ENCODE data around the gene MLC1. TPM values are rescaled to one million over a fixed set of nuclear protein-coding genes. Genes with fewer than 3 reads are reported as not detected.

The MLC1 gene
- total and polyA plus RNA-seq, 2 donors (not counting 1 experiment from before 2014, with no cell fraction given): 0.34 TPM; not detected in 1

DNA sequence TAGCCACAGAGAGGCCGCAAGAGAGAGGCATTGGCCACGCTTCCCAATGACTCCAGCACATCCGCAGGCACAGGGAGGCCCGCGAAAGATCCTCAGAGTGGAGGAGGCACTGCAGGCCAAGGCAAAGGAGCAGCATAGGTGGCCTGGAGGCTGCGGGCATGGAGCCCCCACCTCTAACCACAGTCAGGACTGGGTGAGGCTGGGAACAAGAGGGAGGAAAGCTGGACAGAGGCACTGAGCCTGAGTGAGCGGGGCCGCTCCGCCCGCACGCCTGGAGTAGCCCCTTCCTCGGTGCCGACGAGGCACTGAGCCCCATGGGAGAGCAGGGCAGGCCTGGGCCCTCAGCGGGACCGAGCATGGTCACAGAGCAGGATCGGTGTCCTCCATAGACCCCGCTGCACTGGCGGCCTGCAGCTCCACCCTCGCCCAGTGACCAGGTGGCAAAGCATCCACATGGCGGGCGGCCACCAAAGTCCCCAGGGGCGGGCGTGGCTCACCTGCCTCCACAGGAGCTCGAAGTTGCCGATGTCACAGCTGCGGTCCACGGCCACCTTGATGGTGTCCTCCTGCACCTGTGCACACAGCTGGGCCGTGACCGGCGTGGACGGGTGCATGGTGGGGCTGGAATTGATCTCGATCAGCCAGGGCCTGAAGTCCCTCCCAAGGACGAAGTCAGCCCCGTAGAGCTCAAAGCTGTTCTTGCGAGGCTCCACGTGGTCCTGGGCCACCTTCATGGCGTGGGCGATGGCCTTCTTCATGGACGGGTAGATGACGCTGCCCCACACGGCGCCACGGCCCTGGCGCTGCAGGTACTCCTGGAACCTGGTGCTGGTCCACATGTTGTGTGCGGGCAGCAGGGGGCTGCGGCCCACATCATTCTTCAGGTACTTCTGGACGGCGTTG is 53.8 kb downstream of the MLC1 start:
- Mint-ChIP-seq H3K4me3 (no peak overlapping the region), H3K27me3 (peaks cover 7% of the 10 kb centered on the region), H3K27ac (no peak overlapping the region), H3K4me1 (peaks cover 16% of the 10 kb centered on the region), H3K9me3 (ENCODE audit: insufficient read depth) (no peaks in the 10 kb centered on the region)
- H3K9me3 ChIP-seq (ENCODE audit: control extremely low read depth in 1 of 3, control insufficient read depth in 2 of 3, insufficient read depth in 1 of 3, low read length in 2 of 3): no peaks in the 10 kb centered on the region
- no peak overlapping the region for H3K9ac ChIP-seq (ENCODE audit: low read length)
- peaks cover 0 to 13% (median 6%) of the 10 kb centered on the region in 4 experiments for H3K27me3 ChIP-seq (replicated peaks in 1 of 4; ENCODE audit: control extremely low read depth in 1 of 4, control insufficient read depth in 3 of 4, insufficient read depth in 4 of 4, low read length in 3 of 4)
- TF ChIP-seq EZH2 (IDR thresholded peaks at IDR 0.05; ENCODE audit: borderline replicate concordance, insufficient read depth, low read depth, low read length, poor library complexity, severe bottlenecking): no peak
- TF ChIP-seq CTCF (IDR thresholded peaks at IDR 0.05): no peak
- DNase-seq (no peak), ATAC-seq (ENCODE audit: low read depth) (no peak)
- ChIA-PET CTCF (interaction anchor here (0.5 to 3.4 kb wide), 18 partner anchors 14 to 264 kb away, joined by 3 to 127 read pairs (median 5); no protein-coding TSS in a partner anchor), POLR2A (interaction anchor here (1.4 to 2.8 kb wide), 2 partner anchors 38 to 101 kb away, joined by 5 to 20 read pairs; no protein-coding TSS in a partner anchor)
- no peak overlapping the region for H3K4me2 ChIP-seq (replicated peaks; ENCODE audit: low read depth, low read length, poor library complexity, severe bottlenecking)
- 89% methylated on average over 48 of the region's 49 CpGs for WGBS (ENCODE audit: insufficient coverage)
- H3K36me3 ChIP-seq (replicated peaks in 1 of 2; ENCODE audit: control extremely low read depth in 1 of 2, control insufficient read depth in 1 of 2, extremely low read depth in 1 of 2, insufficient read depth in 2 of 2, low read length in 1 of 2): no peaks in the 10 kb centered on the region
- no peak overlapping the region for H2AFZ ChIP-seq (ENCODE audit: insufficient read depth, low read depth, low read length, poor library complexity, severe bottlenecking)
- no peaks in the 10 kb centered on the region for H3K79me2 ChIP-seq (ENCODE audit: control insufficient read depth, insufficient read depth, low read length)
- intact Hi-C loops (cut with micrococcal nuclease): loop anchor here (2.0 kb wide), 1 partner anchor 39 kb away; no protein-coding TSS in a partner anchor
- peaks cover 22 to 24% of the 10 kb centered on the region in 2 donors for H3K4me1 ChIP-seq (ENCODE audit: control insufficient read depth in 2 of 2, insufficient read depth in 2 of 2, low read length in 2 of 2)
- no peak overlapping the region for H3K27ac ChIP-seq (ENCODE audit: low read length in 2 of 2)
- no peaks in the 10 kb centered on the region for H4K20me1 ChIP-seq (ENCODE audit: control insufficient read depth, insufficient read depth, low read length, poor library complexity, severe bottlenecking)
- no peak overlapping the region for H3K4me3 ChIP-seq (ENCODE audit: control extremely low read depth in 1 of 5, extremely low read depth in 1 of 5, insufficient read depth in 1 of 5, low read depth in 2 of 5, low read length in 4 of 5)
